ENCODE measurements around the gene ITCH. TPM values are rescaled to one million over a fixed set of nuclear protein-coding genes. Genes with fewer than 3 reads are reported as not detected.
"Not testable (repeated sequence)": the region's sequence is repeated elsewhere in the genome, so short reads cannot be mapped to it uniquely, and the experiment has no call there.

ITCH gene
- polyA plus RNA-seq, 1 donor from 2014 or later = 39.5 TPM

DNA sequence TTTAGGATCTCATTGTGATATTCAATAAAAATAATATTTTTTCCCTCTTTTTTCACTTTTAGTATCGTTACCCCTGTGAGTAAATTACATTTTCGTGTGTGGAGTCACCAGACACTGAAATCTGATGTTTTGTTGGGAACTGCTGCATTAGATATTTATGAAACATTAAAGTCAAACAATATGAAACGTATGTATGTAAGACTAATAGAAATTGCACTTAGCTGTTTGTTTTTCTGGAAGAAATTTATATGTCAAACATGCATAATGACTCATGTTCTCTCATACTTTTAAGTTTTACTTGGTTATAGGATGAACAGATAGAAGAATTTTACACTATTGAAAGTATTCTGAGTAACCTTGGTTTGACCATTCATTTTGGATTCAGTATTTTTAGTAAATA, 49.4 kb downstream of the ITCH start:
- H4K20me1 ChIP-seq (ENCODE audit: insufficient read depth) = no peaks in the 10 kb centered on the region
- H3K27me3 ChIP-seq (ENCODE audit: insufficient read depth, low read depth, low read length) = no peaks in the 10 kb centered on the region
- no peak overlapping the region for H2AFZ ChIP-seq (ENCODE audit: low read depth, low read length)
- no peak for TF ChIP-seq EP300 (conservative IDR thresholded peaks at IDR 0.05; ENCODE audit: poor library complexity, severe bottlenecking)
- no peak for TF ChIP-seq SMC3 (conservative IDR thresholded peaks at IDR 0.05; ENCODE audit: poor library complexity)
- no peak for TF ChIP-seq EZH2 (IDR thresholded peaks at IDR 0.05; ENCODE audit: borderline replicate concordance, insufficient read depth, low read length, poor library complexity, severe bottlenecking)
- TF ChIP-seq REST (IDR thresholded peaks at IDR 0.05; ENCODE audit: borderline replicate concordance) = no peak
- peaks cover 3% of the 10 kb centered on the region for H3K79me2 ChIP-seq (replicated peaks; ENCODE audit: insufficient read depth, low read length)
- no peaks in the 10 kb centered on the region for H3F3A ChIP-seq (ENCODE audit: insufficient read depth, low read length, poor library complexity, severe bottlenecking)
- no peaks in the 10 kb centered on the region for H3K36me3 ChIP-seq (ENCODE audit: insufficient read depth, low read length)
- no peak overlapping the region for H3K9ac ChIP-seq (ENCODE audit: low read length)
- H3K27ac ChIP-seq (ENCODE audit: low read length) = no peak overlapping the region
- H3K9me2 ChIP-seq (ENCODE audit: insufficient read depth, low read length) = no peaks in the 10 kb centered on the region
- H3K4me3 ChIP-seq (ENCODE audit: low read length) = no peak overlapping the region
- no peak overlapping the region for H3K4me2 ChIP-seq (ENCODE audit: low read length)
- H3K9me3 ChIP-seq (ENCODE audit: low read length) = no peaks in the 10 kb centered on the region

GRCh38 chr20:34414525-34414924, 51.5 kb downstream of the ITCH start:
- H2AFZ ChIP-seq (ENCODE audit: low read depth, low read length); H3K9me3 ChIP-seq (ENCODE audit: low read length); H3K9me2 ChIP-seq (ENCODE audit: insufficient read depth, low read length); H3K4me3 ChIP-seq (ENCODE audit: low read length); H3K79me2 ChIP-seq (replicated peaks; ENCODE audit: insufficient read depth, low read length); H3K27ac ChIP-seq (ENCODE audit: low read length); H3K4me2 ChIP-seq (ENCODE audit: low read length); H3K9ac ChIP-seq (ENCODE audit: low read length); H3K27me3 ChIP-seq (ENCODE audit: insufficient read depth, low read depth, low read length); H3F3A ChIP-seq (ENCODE audit: insufficient read depth, low read length, poor library complexity, severe bottlenecking); H4K20me1 ChIP-seq (ENCODE audit: insufficient read depth); H3K36me3 ChIP-seq (ENCODE audit: insufficient read depth, low read length): not testable (repeated sequence)

- H3K4me3 ChIP-seq (ENCODE audit: low read length) = no peak overlapping the region
- H3K9ac ChIP-seq (ENCODE audit: low read length) = no peak overlapping the region
- no peaks in the 10 kb centered on the region for H3F3A ChIP-seq (ENCODE audit: insufficient read depth, low read length, poor library complexity, severe bottlenecking)
- H4K20me1 ChIP-seq (ENCODE audit: insufficient read depth) = no peaks in the 10 kb centered on the region
- H3K9me2 ChIP-seq (ENCODE audit: insufficient read depth, low read length) = no peaks in the 10 kb centered on the region
- H2AFZ ChIP-seq (ENCODE audit: low read depth, low read length) = no peak overlapping the region
- no peaks in the 10 kb centered on the region for H3K27me3 ChIP-seq (ENCODE audit: insufficient read depth, low read depth, low read length)
- peaks cover 4% of the 10 kb centered on the region for H3K36me3 ChIP-seq (ENCODE audit: insufficient read depth, low read length)
- peaks cover 3% of the 10 kb centered on the region for H3K79me2 ChIP-seq (replicated peaks; ENCODE audit: insufficient read depth, low read length)
- H3K27ac ChIP-seq (ENCODE audit: low read length) = no peak overlapping the region
- no peak for TF ChIP-seq MXI1 (conservative IDR thresholded peaks at IDR 0.05; ENCODE audit: poor library complexity, severe bottlenecking)
- no peak for TF ChIP-seq EP300 (conservative IDR thresholded peaks at IDR 0.05; ENCODE audit: poor library complexity, severe bottlenecking)
- no peak for TF ChIP-seq CTCF (IDR thresholded peaks at IDR 0.05; ENCODE audit: poor library complexity, severe bottlenecking)
- TF ChIP-seq EZH2 (IDR thresholded peaks at IDR 0.05; ENCODE audit: borderline replicate concordance, insufficient read depth, low read length, poor library complexity, severe bottlenecking) = no peak
- TF ChIP-seq SMC3 (conservative IDR thresholded peaks at IDR 0.05; ENCODE audit: poor library complexity) = no peak
- TF ChIP-seq RAD21 (conservative IDR thresholded peaks at IDR 0.05) = no peak
- no peak for TF ChIP-seq POLR2AphosphoS5 (IDR thresholded peaks at IDR 0.05)
- TF ChIP-seq REST (IDR thresholded peaks at IDR 0.05; ENCODE audit: borderline replicate concordance) = no peak
- TF ChIP-seq TAF1 (IDR thresholded peaks at IDR 0.05; ENCODE audit: low read depth) = no peak
- no peak overlapping the region for H3K4me2 ChIP-seq (ENCODE audit: low read length)
- no peaks in the 10 kb centered on the region for H3K9me3 ChIP-seq (ENCODE audit: low read length)
These were observed 52.0 kb downstream of the ITCH start for GRCh38 chr20:34415079-34415478.

Data from neural cell (in vitro differentiated cells).